ENCODE data around the gene BNIP5.

BNIP5 gene, protein sequence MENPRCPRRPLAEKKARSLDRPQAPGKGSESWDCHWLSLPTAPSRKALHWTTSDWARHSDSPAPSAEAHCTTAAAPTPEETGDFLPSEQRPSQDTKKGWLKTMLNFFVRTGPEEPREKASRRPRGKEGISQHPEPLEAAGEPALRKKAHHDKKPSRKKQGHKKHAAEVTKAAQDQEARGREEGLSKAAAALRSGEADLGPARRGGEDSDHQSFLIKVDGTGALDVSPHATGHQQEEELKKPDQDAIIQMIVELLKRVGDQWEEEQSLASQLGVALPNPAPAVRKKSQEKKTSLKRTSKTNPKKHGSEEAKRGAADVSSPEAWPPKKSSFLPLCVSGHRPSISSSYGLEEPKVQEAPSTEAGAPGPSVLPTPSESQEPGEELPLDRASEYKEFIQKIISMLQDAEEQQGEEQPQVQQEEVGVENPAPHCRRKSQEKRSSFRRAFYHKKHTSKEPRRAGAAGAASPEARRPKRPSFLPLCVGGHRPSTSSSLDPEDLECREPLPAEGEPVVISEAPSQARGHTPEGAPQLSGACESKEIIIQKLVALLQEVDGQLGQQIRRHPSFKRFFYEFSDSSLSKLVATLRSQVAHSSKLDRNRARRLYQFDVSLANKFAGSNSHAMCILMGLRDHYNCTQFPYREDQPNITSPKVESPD

DNA sequence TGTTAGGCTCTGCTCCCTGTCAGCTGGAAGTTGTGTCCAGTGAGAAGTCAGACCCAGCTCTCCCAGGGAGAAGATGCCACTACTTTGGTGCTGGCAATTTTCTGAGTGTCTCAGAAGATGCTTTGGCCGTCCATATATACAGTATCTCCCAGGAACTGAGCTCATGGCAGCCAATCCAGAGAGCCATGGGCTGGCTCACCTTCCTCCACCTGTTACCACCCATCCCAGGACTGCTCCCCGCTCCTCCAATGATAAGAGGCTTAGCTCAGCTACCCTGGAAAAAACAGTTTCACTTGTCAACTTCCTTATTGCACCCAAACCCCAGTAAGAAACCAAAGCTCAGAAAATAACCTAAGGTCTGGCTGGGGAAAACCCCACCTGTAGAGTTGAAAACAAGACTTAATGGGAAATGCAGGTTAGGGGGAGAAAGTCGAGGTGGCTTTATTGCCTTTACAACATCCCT, at the start of gene BNIP5:
BNIP5 (minus strand) TSS at position 110 of the 463 bp plus-strand sequence. CDS start 6,198 bp downstream, outside the sequence.
- Histone ChIP-seq H3K36me3 (ENCODE audit: control insufficient read depth, insufficient read depth, low read length) (no peaks in the 10 kb centered on the region), H3K9ac (ENCODE audit: low read depth, low read length) (no peak within 1 kb of the TSS), H3K4me1 (ENCODE audit: control insufficient read depth, insufficient read depth, low read length) (peaks cover 8% of the 10 kb centered on the region)

DNA sequence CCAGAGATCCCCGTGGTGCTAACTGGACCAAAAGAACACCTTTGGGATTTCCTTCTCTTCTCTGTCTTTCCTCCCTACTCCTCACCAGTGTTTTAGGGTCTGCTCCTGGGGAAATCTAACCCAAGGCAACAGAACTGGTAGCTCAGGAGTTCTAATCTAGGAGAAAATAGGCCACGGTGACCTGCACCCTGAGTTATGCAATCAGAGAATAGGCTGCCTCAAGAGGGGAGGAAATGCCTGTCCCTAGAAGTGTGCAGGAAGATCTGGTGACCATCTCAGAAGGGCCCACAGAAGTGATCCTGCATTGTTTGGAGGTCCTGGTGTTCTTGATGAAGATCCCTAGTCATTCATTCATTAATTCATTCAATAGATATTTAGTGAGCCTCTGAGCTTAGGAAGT, 47.4 kb upstream of the BNIP5 start:
- peaks cover 10% of the 10 kb centered on the region for H3K4me1 ChIP-seq (ENCODE audit: control insufficient read depth, insufficient read depth, low read length)
- H3K27me3 ChIP-seq (ENCODE audit: control insufficient read depth, insufficient read depth, low read length) = peaks cover 42% of the 10 kb centered on the region

More for the DNA sequence above, at the start of gene BNIP5:
- no peaks in the 10 kb centered on the region for H3K9me3 ChIP-seq (ENCODE audit: control insufficient read depth, insufficient read depth, low read length)
- H3K4me3 ChIP-seq (ENCODE audit: low read depth, low read length) = no peak within 1 kb of the TSS
- H3K27me3 ChIP-seq (ENCODE audit: control insufficient read depth, insufficient read depth, low read length) = peaks cover 18% of the 10 kb centered on the region

DNA sequence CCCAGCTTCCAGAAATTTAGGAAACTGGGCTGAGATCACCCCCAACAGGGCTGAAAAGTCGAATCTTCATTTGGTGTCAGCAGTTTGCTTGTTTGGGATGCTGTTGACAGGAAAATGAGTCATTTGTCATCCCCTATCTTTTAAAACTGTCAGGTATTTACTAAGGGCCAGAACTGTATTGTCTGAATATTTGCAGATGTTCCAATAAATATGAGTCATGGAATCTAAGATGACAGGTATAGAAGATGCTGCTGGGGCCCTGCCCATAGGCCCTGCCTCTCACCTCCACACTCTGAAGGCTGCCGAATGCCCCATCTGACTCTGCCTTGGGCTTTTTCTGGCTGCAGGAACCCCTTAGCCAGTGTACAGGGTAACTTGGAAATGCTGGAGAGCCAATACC, 46.9 kb upstream of the BNIP5 start:
- Histone ChIP-seq H3K27me3 (ENCODE audit: control insufficient read depth, insufficient read depth, low read length) (peaks cover 37% of the 10 kb centered on the region), H3K4me1 (ENCODE audit: control insufficient read depth, insufficient read depth, low read length) (peaks cover 10% of the 10 kb centered on the region), H3K9me3 (ENCODE audit: control insufficient read depth, insufficient read depth, low read length) (no peaks in the 10 kb centered on the region), H3K9ac (ENCODE audit: low read depth, low read length) (no peak overlapping the region), H3K4me3 (ENCODE audit: low read depth, low read length) (no peak overlapping the region), H3K36me3 (ENCODE audit: control insufficient read depth, insufficient read depth, low read length) (no peaks in the 10 kb centered on the region)

More for the DNA sequence above, 47.4 kb upstream of the BNIP5 start:
- Histone ChIP-seq H3K9ac (ENCODE audit: low read depth, low read length) (no peak overlapping the region), H3K36me3 (ENCODE audit: control insufficient read depth, insufficient read depth, low read length) (no peaks in the 10 kb centered on the region), H3K4me3 (ENCODE audit: low read depth, low read length) (no peak overlapping the region), H3K9me3 (ENCODE audit: control insufficient read depth, insufficient read depth, low read length) (no peaks in the 10 kb centered on the region)

DNA sequence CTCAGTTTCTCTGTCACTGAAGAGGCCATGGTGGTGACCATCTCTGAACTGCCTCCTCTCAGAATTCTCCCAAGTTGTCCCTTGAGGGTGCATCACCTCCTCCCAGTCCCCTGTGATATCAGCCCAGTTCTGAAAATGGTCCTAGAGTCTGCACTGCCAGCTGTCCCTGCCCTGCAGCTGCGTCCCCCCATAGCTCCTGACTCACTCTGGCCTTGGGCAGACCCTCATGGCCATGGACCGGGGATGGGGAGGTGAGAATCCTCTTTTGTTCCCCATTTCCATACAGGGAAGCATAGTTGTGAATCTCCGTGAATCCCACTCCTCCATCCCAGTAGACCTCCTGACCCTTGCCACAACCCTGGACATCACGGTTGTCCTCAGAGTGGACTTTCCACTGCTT, 46.3 kb upstream of the BNIP5 start:
- Histone ChIP-seq H3K4me1 (ENCODE audit: control insufficient read depth, insufficient read depth, low read length) (peaks cover 10% of the 10 kb centered on the region), H3K36me3 (ENCODE audit: control insufficient read depth, insufficient read depth, low read length) (no peaks in the 10 kb centered on the region), H3K27me3 (ENCODE audit: control insufficient read depth, insufficient read depth, low read length) (peaks cover 31% of the 10 kb centered on the region), H3K4me3 (ENCODE audit: low read depth, low read length) (no peak overlapping the region), H3K9ac (ENCODE audit: low read depth, low read length) (no peak overlapping the region), H3K9me3 (ENCODE audit: control insufficient read depth, insufficient read depth, low read length) (no peaks in the 10 kb centered on the region)

DNA sequence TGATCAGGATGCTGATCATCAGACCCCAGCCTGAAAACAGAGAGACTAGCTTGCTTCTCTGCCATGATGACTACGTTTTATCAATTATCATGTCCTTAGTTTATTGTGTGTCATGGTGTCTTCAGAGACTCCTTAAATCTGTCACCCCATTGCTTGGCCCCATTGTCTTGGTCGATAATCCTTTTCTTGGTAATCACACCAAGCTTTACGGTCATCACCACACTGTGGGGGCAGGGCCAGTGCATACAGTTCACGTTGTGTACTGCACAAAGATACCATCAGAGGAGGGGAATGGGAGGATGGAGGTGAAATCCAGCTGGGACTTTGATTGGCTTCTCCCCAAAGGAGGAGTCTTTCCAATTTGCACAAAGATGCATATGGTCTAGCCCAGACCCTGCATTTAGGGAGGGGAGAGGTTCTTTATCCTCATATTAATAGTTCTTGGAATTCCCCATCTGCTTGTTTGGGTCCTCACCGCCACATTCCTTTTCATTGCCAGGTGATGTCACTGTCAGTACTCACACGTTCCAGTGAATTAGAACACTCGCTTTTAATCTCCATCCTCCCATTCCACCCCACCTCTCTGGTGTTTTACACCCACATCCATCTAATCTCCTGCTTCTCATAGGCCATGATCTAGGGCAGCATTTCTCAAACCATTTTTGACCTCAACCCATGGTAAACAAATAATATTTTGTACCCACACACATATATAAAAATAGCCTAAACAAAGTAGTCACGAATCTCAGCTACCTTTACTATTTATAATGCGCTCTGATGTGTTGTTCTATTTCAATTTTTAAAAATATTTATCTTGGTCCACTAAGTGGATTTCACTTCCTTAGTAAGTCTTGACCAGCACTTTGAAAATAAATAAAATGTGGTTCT, 45.1 kb upstream of the BNIP5 start:
- Histone ChIP-seq H3K4me1 (ENCODE audit: control insufficient read depth, insufficient read depth, low read length) (peaks cover 10% of the 10 kb centered on the region), H3K36me3 (ENCODE audit: control insufficient read depth, insufficient read depth, low read length) (no peaks in the 10 kb centered on the region), H3K27me3 (ENCODE audit: control insufficient read depth, insufficient read depth, low read length) (peaks cover 18% of the 10 kb centered on the region), H3K4me3 (ENCODE audit: low read depth, low read length) (no peak overlapping the region), H3K9ac (ENCODE audit: low read depth, low read length) (no peak overlapping the region), H3K9me3 (ENCODE audit: control insufficient read depth, insufficient read depth, low read length) (no peaks in the 10 kb centered on the region)

DNA sequence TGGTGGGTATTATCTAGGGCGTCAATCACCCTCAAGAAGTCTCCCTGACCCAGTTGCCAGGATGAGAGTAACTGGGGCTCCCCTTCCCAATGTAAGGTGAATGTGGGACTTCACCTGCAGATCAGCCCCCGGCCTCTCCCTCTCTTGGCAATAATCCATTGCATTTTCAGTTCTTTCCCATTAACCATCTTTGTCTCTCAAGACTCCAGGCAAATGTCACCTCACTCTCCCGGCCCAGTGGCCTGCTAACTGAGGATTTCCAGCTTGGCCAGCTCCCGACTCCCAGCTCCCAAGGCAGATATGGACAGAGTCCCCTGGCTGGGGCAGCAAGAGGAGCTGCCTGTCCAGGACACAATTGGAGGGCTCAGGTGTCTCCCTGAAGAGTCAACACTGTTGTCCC, 43.5 kb upstream of the BNIP5 start:
- peaks cover 3% of the 10 kb centered on the region for H3K27me3 ChIP-seq (ENCODE audit: control insufficient read depth, insufficient read depth, low read length)
- H3K4me1 ChIP-seq (ENCODE audit: control insufficient read depth, insufficient read depth, low read length) = peaks cover 5% of the 10 kb centered on the region
- H3K9me3 ChIP-seq (ENCODE audit: control insufficient read depth, insufficient read depth, low read length) = no peaks in the 10 kb centered on the region
- H3K9ac ChIP-seq (ENCODE audit: low read depth, low read length) = no peak overlapping the region
- no peak overlapping the region for H3K4me3 ChIP-seq (ENCODE audit: low read depth, low read length)
- no peaks in the 10 kb centered on the region for H3K36me3 ChIP-seq (ENCODE audit: control insufficient read depth, insufficient read depth, low read length)

DNA sequence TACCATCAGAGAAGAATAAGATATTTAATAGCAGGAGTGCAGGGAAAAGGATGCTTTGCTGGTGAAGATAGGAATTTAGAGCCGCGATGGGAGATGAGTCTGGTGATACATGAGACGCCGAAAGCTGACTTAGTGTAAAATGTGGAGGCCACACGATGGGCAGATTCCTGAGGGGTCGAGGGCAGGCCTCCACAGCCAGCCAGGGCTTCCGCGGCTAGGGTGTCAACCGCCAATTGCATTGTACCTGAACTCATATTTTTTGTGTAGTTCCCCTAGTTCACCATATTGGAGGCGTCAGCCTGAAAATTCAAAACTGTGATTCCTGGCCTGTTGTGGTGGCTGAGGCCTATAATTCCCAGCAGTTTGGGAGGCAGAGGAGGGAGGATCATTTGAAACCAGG, 42.2 kb upstream of the BNIP5 start:
- H3K4me1 ChIP-seq (ENCODE audit: control insufficient read depth, insufficient read depth, low read length) = peaks cover 5% of the 10 kb centered on the region
- H3K36me3 ChIP-seq (ENCODE audit: control insufficient read depth, insufficient read depth, low read length) = no peaks in the 10 kb centered on the region

DNA sequence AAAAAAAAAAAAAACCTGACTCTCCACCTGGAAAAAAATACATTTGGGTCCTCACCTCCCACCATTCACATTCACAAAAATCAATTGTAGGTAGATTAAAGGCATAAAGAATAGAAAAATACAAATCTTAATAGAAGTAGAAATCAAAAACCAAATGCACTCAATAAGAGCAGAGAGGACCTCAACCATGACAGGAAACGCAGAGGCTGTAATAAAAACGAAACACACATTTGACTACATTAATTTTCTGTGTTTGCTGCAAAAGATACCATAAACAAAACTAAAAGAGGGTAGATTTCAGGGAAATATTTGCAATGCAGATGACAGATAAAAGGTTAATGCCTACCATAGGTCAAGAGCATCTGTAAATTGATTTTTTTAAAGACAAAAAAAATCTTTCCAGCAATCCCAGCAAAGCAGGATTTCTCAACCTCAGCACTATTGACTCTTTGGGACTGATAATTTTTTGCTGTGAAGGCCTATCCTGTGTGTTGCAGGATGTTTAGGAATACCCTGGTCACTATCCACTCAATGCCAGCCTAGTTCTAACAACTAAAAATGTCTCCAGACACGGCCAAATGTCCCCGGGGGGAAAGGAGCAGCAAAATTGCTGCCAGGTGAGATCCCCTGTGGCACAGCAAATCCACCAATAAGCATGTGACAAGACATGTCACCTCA, 41.7 kb upstream of the BNIP5 start:
- H3K9ac ChIP-seq (ENCODE audit: low read depth, low read length) = no peak overlapping the region
- no peaks in the 10 kb centered on the region for H3K9me3 ChIP-seq (ENCODE audit: control insufficient read depth, insufficient read depth, low read length)
- H3K4me3 ChIP-seq (ENCODE audit: low read depth, low read length) = no peak overlapping the region
- H3K27me3 ChIP-seq (ENCODE audit: control insufficient read depth, insufficient read depth, low read length) = no peaks in the 10 kb centered on the region
- H3K36me3 ChIP-seq (ENCODE audit: control insufficient read depth, insufficient read depth, low read length) = no peaks in the 10 kb centered on the region
- H3K4me1 ChIP-seq (ENCODE audit: control insufficient read depth, insufficient read depth, low read length) = peaks cover 5% of the 10 kb centered on the region

More for the DNA sequence above, 42.2 kb upstream of the BNIP5 start:
- no peaks in the 10 kb centered on the region for H3K27me3 ChIP-seq (ENCODE audit: control insufficient read depth, insufficient read depth, low read length)
- H3K4me3 ChIP-seq (ENCODE audit: low read depth, low read length) = no peak overlapping the region
- no peaks in the 10 kb centered on the region for H3K9me3 ChIP-seq (ENCODE audit: control insufficient read depth, insufficient read depth, low read length)
- H3K9ac ChIP-seq (ENCODE audit: low read depth, low read length) = no peak overlapping the region

DNA sequence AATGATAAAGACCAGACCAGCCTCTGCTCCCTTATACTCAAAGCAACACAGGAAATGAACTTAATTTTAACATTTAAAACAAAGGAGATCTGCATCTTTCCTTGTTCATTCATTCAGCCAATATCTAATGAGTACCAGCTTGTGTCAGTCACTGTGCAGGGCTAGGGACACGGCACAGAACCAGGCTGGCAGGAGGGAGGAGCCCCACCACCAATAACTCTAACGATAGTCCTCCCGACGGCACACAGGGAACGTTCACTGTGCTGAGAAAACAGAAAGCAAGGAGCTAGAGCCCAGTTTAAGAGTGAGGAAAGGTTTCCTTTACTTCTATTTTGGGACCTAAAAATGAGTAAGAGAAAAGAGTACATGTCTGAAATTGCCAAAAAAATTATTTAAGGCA, 40.9 kb upstream of the BNIP5 start:
- H3K27me3 ChIP-seq (ENCODE audit: control insufficient read depth, insufficient read depth, low read length) = no peaks in the 10 kb centered on the region
- peaks cover 5% of the 10 kb centered on the region for H3K4me1 ChIP-seq (ENCODE audit: control insufficient read depth, insufficient read depth, low read length)
- H3K4me3 ChIP-seq (ENCODE audit: low read depth, low read length) = no peak overlapping the region
- H3K9ac ChIP-seq (ENCODE audit: low read depth, low read length) = no peak overlapping the region
- H3K36me3 ChIP-seq (ENCODE audit: control insufficient read depth, insufficient read depth, low read length) = no peaks in the 10 kb centered on the region
- H3K9me3 ChIP-seq (ENCODE audit: control insufficient read depth, insufficient read depth, low read length) = no peaks in the 10 kb centered on the region

DNA sequence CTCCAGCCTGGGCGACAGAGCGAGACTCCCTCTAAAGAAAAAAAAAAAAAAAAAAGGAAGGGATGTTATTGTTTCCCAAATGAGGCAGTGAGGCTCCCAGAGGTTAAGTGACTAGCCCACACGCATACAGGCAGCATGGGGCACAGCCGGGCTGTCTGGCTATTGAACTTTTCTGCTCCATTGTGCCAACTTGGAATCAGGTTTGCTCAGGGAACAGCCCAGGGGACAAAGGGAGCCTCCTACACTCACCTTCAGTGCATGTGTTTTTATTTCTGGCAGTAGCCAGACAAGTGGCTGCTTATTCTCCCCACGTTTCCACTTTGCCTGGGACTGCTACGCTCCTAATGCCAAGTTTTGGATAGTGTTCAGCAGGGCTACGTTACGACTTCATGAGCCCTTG, 40.1 kb upstream of the BNIP5 start:
- H3K27me3 ChIP-seq (ENCODE audit: control insufficient read depth, insufficient read depth, low read length) = no peaks in the 10 kb centered on the region
- peaks cover 5% of the 10 kb centered on the region for H3K4me1 ChIP-seq (ENCODE audit: control insufficient read depth, insufficient read depth, low read length)
- H3K9me3 ChIP-seq (ENCODE audit: control insufficient read depth, insufficient read depth, low read length) = no peaks in the 10 kb centered on the region
- H3K36me3 ChIP-seq (ENCODE audit: control insufficient read depth, insufficient read depth, low read length) = no peaks in the 10 kb centered on the region
- H3K9ac ChIP-seq (ENCODE audit: low read depth, low read length) = no peak overlapping the region
- no peak overlapping the region for H3K4me3 ChIP-seq (ENCODE audit: low read depth, low read length)

DNA sequence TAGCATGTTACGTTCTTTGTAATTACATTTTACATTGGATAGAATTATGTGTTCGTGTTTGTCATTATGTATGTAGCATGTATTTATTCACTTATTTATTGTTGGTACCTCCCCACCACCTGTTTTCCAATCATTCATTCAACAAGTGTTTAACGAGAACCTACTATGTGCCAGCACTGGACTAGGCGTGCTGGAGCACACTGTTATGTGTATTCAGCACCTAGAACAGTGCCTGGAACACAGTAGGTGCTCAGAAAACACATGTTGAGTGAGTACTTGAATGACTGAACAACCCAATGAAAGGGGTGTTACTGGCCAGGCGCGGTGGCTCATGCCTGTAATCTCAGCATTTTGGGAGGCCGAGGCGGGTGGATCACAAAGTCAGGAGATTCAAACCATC, 39.5 kb upstream of the BNIP5 start:
- Histone ChIP-seq H3K36me3 (ENCODE audit: control insufficient read depth, insufficient read depth, low read length) (no peaks in the 10 kb centered on the region), H3K27me3 (ENCODE audit: control insufficient read depth, insufficient read depth, low read length) (no peaks in the 10 kb centered on the region), H3K4me1 (ENCODE audit: control insufficient read depth, insufficient read depth, low read length) (peaks cover under 1% of the 10 kb centered on the region), H3K9ac (ENCODE audit: low read depth, low read length) (no peak overlapping the region), H3K4me3 (ENCODE audit: low read depth, low read length) (no peak overlapping the region), H3K9me3 (ENCODE audit: control insufficient read depth, insufficient read depth, low read length) (no peaks in the 10 kb centered on the region)
